Measurements from ENCODE around the gene PADI4. TPM values are rescaled to one million over a fixed set of nuclear protein-coding genes. Genes with fewer than 3 reads are reported as not detected.

PADI4 gene, protein sequence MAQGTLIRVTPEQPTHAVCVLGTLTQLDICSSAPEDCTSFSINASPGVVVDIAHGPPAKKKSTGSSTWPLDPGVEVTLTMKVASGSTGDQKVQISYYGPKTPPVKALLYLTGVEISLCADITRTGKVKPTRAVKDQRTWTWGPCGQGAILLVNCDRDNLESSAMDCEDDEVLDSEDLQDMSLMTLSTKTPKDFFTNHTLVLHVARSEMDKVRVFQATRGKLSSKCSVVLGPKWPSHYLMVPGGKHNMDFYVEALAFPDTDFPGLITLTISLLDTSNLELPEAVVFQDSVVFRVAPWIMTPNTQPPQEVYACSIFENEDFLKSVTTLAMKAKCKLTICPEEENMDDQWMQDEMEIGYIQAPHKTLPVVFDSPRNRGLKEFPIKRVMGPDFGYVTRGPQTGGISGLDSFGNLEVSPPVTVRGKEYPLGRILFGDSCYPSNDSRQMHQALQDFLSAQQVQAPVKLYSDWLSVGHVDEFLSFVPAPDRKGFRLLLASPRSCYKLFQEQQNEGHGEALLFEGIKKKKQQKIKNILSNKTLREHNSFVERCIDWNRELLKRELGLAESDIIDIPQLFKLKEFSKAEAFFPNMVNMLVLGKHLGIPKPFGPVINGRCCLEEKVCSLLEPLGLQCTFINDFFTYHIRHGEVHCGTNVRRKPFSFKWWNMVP
- total RNA-seq: 3.0 TPM

DNA sequence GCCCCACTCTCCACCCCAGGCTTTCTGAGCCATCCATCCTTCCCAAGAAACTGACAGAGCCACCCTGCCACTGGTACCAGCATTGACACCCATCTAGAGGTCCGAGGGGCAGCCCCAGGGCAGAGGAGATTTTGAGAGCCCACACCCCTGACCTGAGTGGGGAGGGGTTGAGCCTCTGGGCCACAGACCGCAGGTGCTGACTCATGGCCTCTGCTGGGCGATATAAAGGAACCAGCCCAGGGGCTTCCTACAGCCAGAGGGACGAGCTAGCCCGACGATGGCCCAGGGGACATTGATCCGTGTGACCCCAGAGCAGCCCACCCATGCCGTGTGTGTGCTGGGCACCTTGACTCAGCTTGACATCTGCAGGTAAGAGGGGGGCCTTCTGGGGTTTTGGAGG, at the start of gene PADI4:
Gene PADI4, plus strand, starts transcription at position 252 of the 400 bp plus-strand sequence. Its CDS starts 26 bp downstream, at position 278.

DNA sequence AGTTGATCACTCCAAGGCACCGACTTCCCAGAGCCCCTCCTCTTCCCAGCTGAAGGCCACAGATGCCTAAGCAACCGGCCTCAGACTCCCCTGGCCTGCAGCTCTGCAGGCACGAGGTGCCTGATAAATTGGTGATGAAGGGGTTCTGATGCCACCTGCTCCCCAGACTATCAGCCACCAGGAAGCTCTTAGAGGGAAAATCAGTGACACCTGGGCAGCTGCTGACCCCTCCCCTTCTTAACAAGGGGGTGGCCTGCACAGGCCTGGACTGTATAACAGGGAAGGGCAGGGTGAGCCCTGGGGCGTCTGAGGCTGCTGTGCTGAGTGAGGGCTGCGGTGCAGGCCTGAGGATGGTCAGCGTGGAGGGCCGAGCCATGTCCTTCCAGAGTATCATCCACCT, 63.9 kb downstream of the PADI4 start, which contains the start of gene PADI6:
Gene PADI6, plus strand, starts transcription at position 301 of the 400 bp plus-strand sequence. Its CDS starts 50 bp downstream, at position 351.

Other genes starting within 250 kb of the PADI4 start
- gene PADI2, start 188.7 kb upstream of the PADI4 start, total RNA-seq: 24.0 TPM
- 0.33 TPM for gene PADI1, start 103.1 kb upstream of the PADI4 start, total RNA-seq
- 0.11 TPM for gene PADI3, start 59.1 kb upstream of the PADI4 start, total RNA-seq
- 0.16 TPM for gene PADI6, start 64.0 kb downstream of the PADI4 start, total RNA-seq
- gene RCC2, start 131.5 kb downstream of the PADI4 start, total RNA-seq: 46.5 TPM
- gene ARHGEF10L, start 231.5 kb downstream of the PADI4 start, total RNA-seq: 52.7 TPM

Data from camera-type eye (tissue), 1 donor.